Measurements from ENCODE around the gene ENPP6.
"Not testable (repeated sequence)": the region's sequence is repeated elsewhere in the genome, so short reads cannot be mapped to it uniquely, and the experiment has no call there.

ENPP6 gene

GRCh38 chr4:184059099-184059498, 158.6 kb downstream of the ENPP6 start:
- DNase-seq (ENCODE audit: low read depth in 2 of 2), result no peak

- DNase-seq (ENCODE audit: low read depth in 2 of 2), result no peak
Measured at GRCh38 chr4:184058026-184058425, 159.6 kb downstream of the ENPP6 start.

- no peak for DNase-seq (ENCODE audit: low read depth in 2 of 2)
Measured at GRCh38 chr4:184056877-184057276, 160.8 kb downstream of the ENPP6 start.

DNA sequence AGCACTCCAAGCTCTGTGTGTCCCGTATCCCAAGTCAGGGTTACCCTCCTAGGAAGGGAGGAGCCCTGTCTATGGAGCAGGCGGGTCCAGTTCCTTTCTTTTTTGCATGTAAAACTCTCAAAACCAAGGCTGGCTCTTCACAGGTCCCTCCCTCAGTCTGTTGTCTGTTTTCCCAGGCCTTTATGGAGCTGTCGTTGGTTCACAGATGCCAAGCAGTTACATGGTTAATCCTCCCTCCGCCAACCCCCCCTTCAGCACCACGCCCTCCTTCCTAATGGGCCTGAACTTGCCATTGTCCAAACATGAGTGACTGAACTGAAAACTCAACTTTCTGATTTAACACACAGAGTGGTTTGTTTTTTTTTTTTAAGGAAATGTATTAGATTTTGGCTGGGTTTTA, 164.2 kb downstream of the ENPP6 start:
- DNase-seq (ENCODE audit: low read depth in 2 of 2), result no peak

- no peak for DNase-seq (ENCODE audit: low read depth in 2 of 2)
Measured at GRCh38 chr4:184052616-184053015, 165.1 kb downstream of the ENPP6 start.

DNA sequence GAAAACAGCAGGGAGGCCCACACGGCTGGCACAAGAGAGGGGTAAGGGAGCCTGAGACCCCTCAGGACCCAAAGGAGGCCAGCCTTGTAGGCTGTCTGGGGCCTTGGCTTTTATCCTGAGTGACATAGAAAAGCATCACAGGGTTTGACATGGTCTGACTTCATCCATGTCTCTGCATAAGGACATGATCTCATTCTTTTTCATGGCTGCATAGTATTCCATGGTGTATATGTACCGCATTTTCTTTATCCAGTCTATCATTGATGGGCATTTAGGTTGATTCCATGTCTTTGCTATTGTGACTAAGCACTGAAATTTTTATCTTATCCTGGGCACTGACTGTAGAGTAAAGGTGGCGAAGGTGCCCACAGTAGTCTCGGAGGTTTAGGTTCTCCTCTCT, 166.4 kb downstream of the ENPP6 start:
- DNase-seq (ENCODE audit: low read depth in 2 of 2), result not testable (repeated sequence)

DNA sequence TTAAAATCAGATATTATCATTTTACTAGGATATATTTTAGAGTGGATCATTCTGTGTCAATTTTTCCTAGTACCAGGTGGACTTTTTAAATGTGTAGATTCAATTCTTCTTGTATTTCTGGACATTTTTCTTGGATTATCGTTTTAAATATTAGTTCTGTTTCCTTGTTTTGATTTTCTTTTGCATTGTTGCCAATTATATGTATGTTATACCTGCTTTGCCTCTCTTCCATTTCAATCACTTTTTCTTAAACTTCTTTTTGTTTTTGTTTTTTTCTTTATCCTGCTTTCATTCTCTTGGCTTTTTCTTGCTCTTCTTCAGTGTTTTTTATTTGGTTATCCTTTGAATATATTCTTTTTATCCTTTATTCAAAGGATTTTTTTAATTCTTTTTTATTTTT, 171.5 kb downstream of the ENPP6 start:
- DNase-seq (ENCODE audit: low read depth in 2 of 2), result no peak

DNA sequence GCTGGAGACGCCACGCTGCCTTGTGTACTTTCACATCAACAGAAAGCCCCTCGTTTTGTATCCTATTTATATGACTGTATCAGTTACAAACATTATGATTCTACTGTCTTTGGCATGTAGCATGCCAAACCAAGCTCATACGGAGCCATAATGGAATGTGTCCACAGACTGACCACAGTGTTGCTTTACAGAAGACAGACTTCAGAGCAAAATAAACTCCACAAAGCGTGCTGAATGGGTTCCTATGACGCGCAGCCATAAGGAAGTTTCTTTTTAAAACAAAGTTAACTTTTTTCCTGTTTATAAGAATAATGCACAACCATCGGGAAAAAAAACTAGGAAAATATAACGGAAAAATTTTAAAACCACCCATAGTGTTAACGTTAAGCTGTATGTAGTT, 176.5 kb downstream of the ENPP6 start:
- no peak for DNase-seq (ENCODE audit: low read depth in 2 of 2)

DNA sequence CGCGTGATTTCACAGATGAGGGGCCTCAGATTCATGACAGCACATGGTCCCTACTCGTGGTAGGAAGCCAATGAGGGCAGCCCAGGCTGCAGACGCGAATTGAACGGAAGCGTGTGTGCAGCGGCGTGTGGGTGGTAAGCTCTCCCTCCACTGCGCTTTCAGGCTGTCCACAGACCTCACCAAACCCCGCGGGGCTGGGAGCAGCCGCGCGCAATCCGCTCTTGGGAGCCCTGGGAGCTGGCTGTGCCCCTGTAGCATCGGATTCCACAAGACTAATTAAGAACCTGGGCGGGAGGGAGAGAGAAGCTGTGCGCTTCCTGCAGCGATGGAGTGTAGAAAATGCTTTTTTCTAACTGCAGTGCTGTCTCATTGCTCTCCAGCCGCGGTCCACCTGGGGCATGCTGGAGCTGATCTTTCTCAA, 177.7 kb downstream of the ENPP6 start:
- peak; percentile 4 to 11 for DNase-seq (ENCODE audit: low read depth in 2 of 2)
